ENCODE results near the gene UBE3C.

The UBE3C gene

GRCh38 chr7:157269341-157270059 is 130.8 kb downstream of the UBE3C start:
- Histone ChIP-seq H3K9me3 (replicated peaks; ENCODE audit: insufficient read depth, low read length) (no peaks in the 10 kb centered on the region), H3K9me2 (replicated peaks; ENCODE audit: insufficient read depth, low read length) (no peaks in the 10 kb centered on the region), H3K9ac (ENCODE audit: low read length) (no peak overlapping the region), H3K36me3 (replicated peaks; ENCODE audit: insufficient read depth, low read length) (peaks cover 18% of the 10 kb centered on the region; the same call in 1 of the 2 replicates), H3K27me3 (replicated peaks; ENCODE audit: insufficient read depth, low read length) (no peaks in the 10 kb centered on the region), H3K4me3 (ENCODE audit: low read length) (no peak overlapping the region), H3K4me2 (ENCODE audit: low read depth, low read length) (no peak overlapping the region), H3K79me2 (ENCODE audit: low read length) (no peaks in the 10 kb centered on the region), H3K4me1 (ENCODE audit: low read length) (no peaks in the 10 kb centered on the region), H4K20me1 (ENCODE audit: insufficient read depth, low read length) (no peaks in the 10 kb centered on the region), H3F3A (ENCODE audit: insufficient read depth, low read length) (peaks cover 9% of the 10 kb centered on the region; the same call in 1 of the 2 replicates), H3K27ac (ENCODE audit: low read length) (no peak overlapping the region), H2AFZ (ENCODE audit: low read length) (no peak overlapping the region)
- DNase-seq = no peak
- TF ChIP-seq EZH2 (optimal IDR thresholded peaks at IDR 0.05; ENCODE audit: low read depth, low read length) = no peak
- no peak for TF ChIP-seq CTCF (IDR thresholded peaks at IDR 0.05; ENCODE audit: low read length)
- no peak for TF ChIP-seq EZH2phosphoT487 (IDR thresholded peaks at IDR 0.05; ENCODE audit: low read length)

- peaks cover 12% of the 10 kb centered on the region; the same call in 1 of the 2 replicates for H3K36me3 ChIP-seq (replicated peaks; ENCODE audit: insufficient read depth, low read length)
- no peak for TF ChIP-seq EZH2 (optimal IDR thresholded peaks at IDR 0.05; ENCODE audit: low read depth, low read length)
- no peak overlapping the region for H2AFZ ChIP-seq (ENCODE audit: low read length)
Observed at GRCh38 chr7:157270060-157270444, 131.3 kb downstream of the UBE3C start.

GRCh38 chr7:157271315-157271990 is 132.7 kb downstream of the UBE3C start:
- Histone ChIP-seq H3K4me1 (ENCODE audit: low read length) (no peaks in the 10 kb centered on the region), H3K4me3 (ENCODE audit: low read length) (no peak overlapping the region), H3K79me2 (ENCODE audit: low read length) (no peaks in the 10 kb centered on the region), H3K27me3 (replicated peaks; ENCODE audit: insufficient read depth, low read length) (no peaks in the 10 kb centered on the region), H3K9me3 (replicated peaks; ENCODE audit: insufficient read depth, low read length) (no peaks in the 10 kb centered on the region), H3K4me2 (ENCODE audit: low read depth, low read length) (no peak overlapping the region), H2AFZ (ENCODE audit: low read length) (no peak overlapping the region), H4K20me1 (ENCODE audit: insufficient read depth, low read length) (no peaks in the 10 kb centered on the region), H3K27ac (ENCODE audit: low read length) (no peak overlapping the region), H3K9me2 (replicated peaks; ENCODE audit: insufficient read depth, low read length) (no peaks in the 10 kb centered on the region), H3K36me3 (replicated peaks; ENCODE audit: insufficient read depth, low read length) (peaks cover 11% of the 10 kb centered on the region; the same call in 1 of the 2 replicates), H3K9ac (ENCODE audit: low read length) (no peak overlapping the region), H3F3A (ENCODE audit: insufficient read depth, low read length) (peaks cover 9% of the 10 kb centered on the region; the same call in 1 of the 2 replicates)
- DNase-seq = no peak
- TF ChIP-seq EZH2 (optimal IDR thresholded peaks at IDR 0.05; ENCODE audit: low read depth, low read length) (no peak), EZH2phosphoT487 (IDR thresholded peaks at IDR 0.05; ENCODE audit: low read length) (no peak), CTCF (IDR thresholded peaks at IDR 0.05; ENCODE audit: low read length) (no peak)

More at GRCh38 chr7:157270060-157270444, 131.3 kb downstream of the UBE3C start:
- Histone ChIP-seq H3K79me2 (ENCODE audit: low read length) (no peaks in the 10 kb centered on the region), H3K9me2 (replicated peaks; ENCODE audit: insufficient read depth, low read length) (no peaks in the 10 kb centered on the region), H3K9ac (ENCODE audit: low read length) (no peak overlapping the region), H3K9me3 (replicated peaks; ENCODE audit: insufficient read depth, low read length) (no peaks in the 10 kb centered on the region), H3K4me3 (ENCODE audit: low read length) (no peak overlapping the region), H3K27me3 (replicated peaks; ENCODE audit: insufficient read depth, low read length) (no peaks in the 10 kb centered on the region), H3F3A (ENCODE audit: insufficient read depth, low read length) (peaks cover 9% of the 10 kb centered on the region; the same call in 1 of the 2 replicates), H3K27ac (ENCODE audit: low read length) (no peak overlapping the region), H3K4me2 (ENCODE audit: low read depth, low read length) (no peak overlapping the region), H3K4me1 (ENCODE audit: low read length) (no peaks in the 10 kb centered on the region), H4K20me1 (ENCODE audit: insufficient read depth, low read length) (no peaks in the 10 kb centered on the region)
- no peak for DNase-seq

All from MM.1S (cell line).